Measurements from ENCODE around the gene DHRS7B. TPM values are rescaled to one million over a fixed set of nuclear protein-coding genes. Genes with fewer than 3 reads are reported as not detected.
"Not testable (repeated sequence)": the region's sequence is repeated elsewhere in the genome, so short reads cannot be mapped to it uniquely, and the experiment has no call there.

The DHRS7B gene, protein sequence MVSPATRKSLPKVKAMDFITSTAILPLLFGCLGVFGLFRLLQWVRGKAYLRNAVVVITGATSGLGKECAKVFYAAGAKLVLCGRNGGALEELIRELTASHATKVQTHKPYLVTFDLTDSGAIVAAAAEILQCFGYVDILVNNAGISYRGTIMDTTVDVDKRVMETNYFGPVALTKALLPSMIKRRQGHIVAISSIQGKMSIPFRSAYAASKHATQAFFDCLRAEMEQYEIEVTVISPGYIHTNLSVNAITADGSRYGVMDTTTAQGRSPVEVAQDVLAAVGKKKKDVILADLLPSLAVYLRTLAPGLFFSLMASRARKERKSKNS
- polyA plus RNA-seq (ENCODE audit: insufficient read length in 4 of 4) = 10 to 100 TPM; 37.6 to 40.9 (median 39.6) TPM

DNA sequence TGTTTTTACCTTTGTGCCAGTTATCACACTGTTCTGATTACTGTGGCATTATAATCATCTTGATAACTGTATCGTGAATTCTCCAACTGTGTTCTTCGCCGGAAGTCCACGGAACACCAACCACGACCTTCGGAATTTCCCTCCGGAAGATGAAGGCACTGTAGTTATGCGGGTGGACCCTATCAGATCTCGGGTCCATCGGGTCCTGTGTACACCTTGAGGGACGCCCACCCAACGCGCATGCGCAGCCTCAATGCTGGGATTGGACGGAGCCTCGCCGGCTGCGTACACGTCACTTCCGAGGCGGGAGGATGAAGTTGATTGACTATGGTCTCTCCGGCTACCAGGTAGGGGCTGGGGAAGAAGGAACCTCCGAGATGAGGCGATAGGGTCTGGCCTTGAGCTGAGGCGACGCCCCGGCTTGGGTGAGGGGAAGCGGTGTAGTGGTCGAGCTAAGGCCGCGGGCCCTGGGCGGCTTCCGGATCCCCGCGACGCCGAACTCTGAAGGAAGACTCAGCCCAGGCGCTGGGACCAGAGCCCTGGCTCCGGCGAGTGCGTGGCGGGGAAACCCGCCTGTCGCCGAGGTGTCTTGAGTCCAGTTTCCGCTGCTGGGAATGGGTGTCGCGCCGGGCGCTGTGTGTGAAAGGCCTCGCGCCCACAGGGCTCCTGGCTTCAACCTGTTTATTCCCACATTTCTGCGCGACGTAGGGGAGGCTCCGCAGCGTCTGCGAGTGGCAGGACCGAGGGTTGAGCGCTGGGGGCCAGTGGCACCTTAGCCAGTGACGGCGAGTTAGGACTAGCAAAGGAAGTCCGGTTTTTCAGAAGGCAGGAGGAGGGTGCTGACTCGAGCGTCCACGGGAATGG is at the start of gene DHRS7B:
Gene DHRS7B (plus strand): TSS at position 320 of the 864 bp plus-strand sequence. CDS start 8 bp downstream, at position 328.
- peak; percentile 90 to 95 (median 92) for DNase-seq (ENCODE audit: low read depth in 4 of 4, low spot score in 2 of 4)

DNA sequence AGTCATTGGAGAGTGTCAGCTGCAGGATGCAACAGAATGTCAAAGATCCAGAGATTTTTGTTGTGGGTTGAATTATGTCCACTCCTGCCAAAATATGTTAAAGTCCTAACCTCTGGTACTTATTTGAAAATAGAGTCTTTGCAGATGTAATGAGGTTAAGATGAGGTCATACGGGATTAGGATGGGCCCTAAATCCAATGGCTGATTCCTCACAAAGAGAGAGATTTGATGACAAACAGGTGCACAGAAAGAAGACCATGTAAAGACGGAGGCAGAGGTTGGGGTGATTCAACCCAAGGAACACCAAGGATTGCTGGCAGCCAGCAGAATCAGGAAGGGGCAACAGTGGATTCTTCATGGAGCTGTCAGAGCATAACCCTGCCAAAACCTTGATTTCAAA is 49.5 kb upstream of the DHRS7B start:
- DNase-seq (ENCODE audit: low read depth in 4 of 4, low spot score in 2 of 4) = no peak

DNA sequence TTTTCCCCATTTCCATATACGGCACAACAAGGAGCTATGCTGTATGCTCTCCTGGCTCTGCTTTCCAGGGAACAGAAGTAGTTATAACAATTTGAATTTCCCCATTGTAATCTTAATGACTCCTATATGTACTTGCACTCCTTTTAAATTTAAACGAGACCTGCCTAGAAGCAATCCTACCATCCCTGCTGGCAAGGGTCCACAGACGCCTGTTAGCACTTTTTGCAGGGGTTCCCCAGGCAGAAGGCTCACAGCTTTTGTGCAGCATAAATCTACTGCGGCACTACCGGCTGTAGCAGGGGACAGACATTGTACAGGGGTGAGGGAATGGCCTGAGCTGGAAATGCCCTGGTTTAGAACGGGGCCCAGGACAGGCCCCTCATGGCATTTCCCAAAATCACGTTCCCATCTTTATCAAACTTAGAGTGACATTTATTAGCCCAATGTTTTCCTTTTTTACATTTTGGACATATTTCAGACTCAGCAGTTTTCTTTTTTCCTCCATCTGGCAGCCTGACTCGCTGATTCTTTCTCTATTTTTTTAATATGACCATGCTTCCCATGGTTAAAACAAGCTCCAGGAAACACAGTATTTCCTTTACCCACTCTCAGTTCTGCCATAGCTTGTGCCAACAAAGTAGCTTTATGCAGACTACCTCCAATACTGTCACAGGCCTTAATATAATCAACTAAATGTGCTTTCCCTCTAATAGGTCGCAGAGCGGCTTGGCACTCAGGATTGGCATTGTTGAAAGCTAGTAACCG is 48.6 kb upstream of the DHRS7B start:
- DNase-seq (ENCODE audit: low read depth in 4 of 4, low spot score in 2 of 4) = no peak

DNA sequence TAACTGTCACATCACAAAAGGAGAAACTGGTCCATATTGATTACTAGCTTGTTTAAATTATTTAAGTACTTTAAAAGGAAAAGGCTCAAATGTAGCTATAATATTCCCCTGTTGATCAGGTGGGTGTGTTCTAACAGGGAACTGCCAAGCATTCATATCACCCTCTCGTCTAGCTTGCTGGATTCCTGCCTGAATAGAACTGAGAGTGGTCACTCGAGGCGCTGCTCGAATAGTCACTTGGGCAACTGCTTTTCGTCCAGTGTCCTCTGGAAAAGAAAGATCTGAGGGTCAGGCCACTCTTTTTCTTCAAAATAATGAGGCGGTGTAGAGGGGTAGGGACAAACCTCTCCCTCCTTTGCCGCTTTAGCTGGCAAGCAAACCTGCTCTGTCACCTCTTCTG is 47.6 kb upstream of the DHRS7B start:
- DNase-seq (ENCODE audit: low read depth in 4 of 4, low spot score in 2 of 4) = no peak

DNA sequence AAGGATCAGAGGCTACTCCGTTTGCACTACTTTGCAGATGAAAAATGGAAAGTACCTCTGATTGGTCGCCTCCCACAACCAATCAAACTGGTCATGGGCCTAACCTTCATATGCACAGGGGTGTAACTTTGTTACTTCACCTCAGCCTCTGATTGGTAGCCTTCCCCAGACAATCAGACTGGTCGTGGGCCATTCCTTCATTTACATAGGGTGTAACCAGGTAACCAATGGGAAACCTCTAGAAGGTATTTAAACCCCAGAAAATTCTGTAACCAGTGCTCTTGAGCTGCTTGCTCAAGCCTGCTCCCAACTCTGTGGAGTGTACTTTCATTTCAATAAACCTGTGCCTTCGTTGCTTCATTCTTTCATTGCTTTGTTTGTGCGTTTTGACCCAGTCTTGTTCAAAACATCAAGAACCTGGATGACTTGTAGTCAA is 44.7 kb upstream of the DHRS7B start:
- no peak for DNase-seq (ENCODE audit: low read depth in 4 of 4, low spot score in 2 of 4)

DNA sequence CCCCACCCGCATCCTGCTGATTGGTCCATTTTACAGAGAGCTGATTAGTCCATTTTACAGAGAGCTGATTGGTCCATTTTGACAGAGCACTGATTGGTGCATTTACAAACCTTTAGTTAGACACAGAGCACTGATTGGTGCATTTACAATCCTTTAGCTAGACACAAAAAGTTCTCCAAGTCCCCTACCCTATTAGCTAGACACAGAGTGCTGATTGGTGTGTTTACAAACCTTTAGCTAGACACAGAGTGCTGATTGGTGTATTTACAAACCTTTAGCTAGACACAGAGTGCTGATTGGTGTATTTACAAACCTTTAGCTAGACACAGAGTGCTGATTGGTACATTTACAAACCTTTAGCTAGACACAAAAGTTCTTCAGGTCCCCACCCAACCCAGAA is 41.5 kb upstream of the DHRS7B start:
- DNase-seq (ENCODE audit: low read depth in 4 of 4, low spot score in 2 of 4) = not testable (repeated sequence)

DNA sequence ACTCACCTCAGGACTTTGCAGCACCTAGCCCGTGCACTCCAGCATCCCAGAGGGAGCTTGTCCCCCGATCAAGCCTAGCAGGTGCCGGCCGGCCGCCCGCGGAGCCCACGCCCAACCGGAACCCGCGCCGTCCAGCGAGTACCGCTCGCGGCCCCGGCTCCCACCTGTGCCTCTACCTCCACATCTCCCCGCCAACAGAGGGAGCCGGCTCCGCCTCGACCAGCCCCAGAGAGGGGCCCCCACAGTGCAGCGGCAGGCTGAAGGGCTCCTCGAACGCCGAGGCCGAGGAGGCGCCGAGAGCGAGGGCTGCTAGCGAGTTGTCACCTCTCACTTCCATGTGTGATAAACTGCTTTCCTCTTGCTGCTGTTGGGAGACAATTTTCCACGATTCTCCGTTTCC is 41.1 kb upstream of the DHRS7B start:
- no peak for DNase-seq (ENCODE audit: low read depth in 4 of 4, low spot score in 2 of 4)

DNA sequence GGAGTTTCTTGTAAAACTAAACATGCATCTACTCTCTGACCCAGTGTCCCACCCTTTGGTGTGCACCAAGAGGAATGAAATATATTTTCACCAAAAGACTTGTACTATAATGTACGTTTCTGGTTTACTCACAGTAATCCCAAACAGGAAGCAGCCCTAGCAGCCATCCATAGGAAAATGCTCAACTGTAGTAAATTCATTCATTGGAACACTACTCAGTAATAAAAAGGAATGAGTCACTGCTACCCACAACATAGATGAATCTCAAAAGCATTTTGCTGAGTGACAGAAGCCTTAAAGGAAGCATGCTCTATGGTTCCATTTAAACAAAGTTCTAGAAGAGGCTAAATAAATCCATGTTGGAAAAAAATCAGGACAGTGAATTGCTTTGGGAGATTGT is 37.6 kb upstream of the DHRS7B start:
- DNase-seq (ENCODE audit: low read depth in 4 of 4, low spot score in 2 of 4) = no peak

DNA sequence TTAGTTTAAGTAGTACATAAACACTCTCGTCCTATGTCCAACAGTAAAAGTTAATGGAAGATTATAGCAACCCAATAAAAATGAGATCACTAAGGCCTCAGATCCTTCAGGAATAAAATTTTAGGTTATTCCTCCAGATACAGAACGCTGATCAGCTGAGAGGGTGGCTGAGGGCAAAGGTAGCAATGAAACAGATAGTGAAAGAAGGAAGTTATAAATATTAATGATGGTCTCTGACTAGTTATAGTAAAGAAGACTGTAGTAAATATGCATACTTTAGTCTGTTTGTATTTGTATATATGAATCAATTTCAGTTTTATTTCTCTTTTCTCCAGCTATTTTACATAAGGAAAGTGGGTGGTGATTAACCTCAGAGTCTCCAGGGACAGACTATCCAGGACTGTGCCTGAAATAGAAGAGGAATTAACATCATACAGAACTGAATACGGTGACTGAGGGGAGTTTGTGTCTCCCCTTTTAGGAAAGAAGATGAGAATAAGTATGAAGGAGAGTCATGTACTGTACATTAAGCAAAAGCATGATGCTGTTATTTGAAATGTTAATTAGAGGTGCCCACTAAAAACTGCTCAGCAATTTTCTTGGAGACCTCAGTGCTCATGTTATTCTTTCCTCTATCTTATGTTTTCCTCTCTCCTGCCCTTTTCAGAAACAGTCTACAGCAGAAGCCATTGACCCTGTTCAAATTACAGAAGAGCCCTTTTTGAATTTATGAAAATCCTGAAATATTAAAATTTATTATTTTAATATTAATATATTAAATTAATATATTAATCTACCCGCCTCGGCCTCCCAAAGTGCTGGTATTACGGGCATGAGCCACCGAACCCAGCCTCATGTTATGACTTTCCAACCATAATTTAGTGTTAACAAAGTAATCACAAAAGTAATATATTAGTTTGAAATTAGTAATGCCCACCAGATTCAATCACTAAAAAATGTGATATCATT is 36.5 kb upstream of the DHRS7B start:
- no peak for DNase-seq (ENCODE audit: low read depth in 4 of 4, low spot score in 2 of 4)

DNA sequence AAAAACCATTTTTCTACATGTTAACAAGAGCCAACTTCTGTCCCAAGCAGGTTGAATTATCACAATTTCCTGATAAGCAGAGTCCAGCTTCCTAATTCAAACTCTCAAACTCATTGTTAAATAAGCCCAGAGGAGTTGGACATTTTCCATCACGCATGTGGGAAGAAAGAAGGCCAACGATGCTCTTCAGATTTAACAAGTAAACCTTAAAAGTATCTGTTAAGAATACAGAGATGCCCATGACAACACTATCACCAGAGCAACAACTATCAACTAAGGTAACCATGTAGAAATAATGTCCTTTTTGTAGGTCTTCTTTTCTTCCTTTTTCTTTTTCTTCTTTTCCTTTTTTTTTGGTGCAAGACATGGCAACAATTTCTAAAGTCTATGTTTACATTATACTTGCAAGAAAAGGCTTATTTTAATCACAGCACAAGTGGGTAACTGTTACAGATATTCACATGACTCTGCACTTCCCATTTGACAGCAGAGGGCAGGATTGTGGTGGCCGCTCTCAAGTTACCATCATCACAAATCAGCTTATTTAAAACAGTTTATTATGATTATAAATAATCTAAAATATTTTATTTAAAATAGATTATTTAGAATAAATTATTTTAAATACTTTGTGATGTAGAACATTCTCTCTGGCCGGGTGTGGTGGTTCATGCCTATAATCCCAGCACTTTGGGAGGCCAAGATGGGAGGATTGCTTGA is 35.7 kb upstream of the DHRS7B start:
- no peak for DNase-seq (ENCODE audit: low read depth in 4 of 4, low spot score in 2 of 4)

DNA sequence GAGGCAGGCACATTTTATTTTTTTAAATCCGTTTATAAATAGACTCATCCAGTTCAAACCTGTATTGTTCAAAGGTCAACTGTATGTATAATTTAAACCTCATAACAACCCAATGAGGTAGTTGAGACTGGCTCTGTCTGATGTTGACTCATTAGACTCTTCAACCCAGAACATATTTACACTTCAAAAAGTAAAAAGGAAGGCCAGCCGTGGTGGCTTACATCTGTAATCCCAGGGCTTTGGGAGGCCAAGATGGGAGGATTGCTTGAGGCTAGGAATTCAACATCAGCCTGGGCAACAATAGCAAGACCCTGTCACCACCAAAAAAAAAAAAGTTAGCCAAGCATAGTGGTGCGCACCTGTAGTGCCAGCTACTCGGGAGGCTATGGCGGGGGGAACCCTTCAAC is 32.5 kb upstream of the DHRS7B start:
- no peak for DNase-seq (ENCODE audit: low read depth in 4 of 4, low spot score in 2 of 4)

DNA sequence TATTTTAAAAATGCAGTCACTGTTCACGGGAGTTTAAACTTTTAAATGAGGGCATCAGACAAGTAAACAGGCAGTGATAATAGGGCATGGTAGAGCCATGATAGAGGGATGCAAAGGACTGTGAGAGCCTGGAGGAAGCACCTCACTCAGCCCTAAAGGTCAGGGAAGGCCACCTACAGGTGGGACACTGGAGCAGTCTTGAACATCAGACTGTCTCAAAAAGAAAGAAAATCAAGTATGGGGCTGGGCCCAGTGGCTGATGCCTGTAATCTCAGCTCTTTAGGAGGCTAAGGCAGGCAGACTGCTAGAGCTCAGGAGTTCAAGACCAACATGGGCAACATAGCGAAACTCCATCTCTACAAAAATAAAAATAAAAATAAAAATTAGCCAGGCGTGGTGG is 31.0 kb upstream of the DHRS7B start:
- no peak for DNase-seq (ENCODE audit: low read depth in 4 of 4, low spot score in 2 of 4)

DNA sequence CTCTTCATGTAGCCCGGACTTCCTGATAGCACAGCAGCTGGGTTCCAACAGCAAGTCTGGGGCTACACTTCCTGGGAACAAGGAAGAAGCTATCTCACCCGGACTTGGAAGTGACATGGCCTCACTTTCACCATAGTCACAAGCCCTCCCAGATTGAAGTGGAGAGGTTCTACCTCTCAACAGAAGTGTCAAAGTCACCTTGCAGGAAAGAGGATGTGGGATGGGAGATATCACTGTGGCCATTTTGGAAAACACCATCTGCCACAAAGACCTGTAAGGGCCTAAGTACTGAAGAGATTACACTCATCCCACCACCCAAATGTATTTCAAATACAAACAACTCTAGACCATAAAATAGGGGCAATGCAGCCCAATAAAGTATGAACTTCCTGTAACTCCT is 29.9 kb upstream of the DHRS7B start:
- DNase-seq (ENCODE audit: low read depth in 4 of 4, low spot score in 2 of 4) = no peak

DNA sequence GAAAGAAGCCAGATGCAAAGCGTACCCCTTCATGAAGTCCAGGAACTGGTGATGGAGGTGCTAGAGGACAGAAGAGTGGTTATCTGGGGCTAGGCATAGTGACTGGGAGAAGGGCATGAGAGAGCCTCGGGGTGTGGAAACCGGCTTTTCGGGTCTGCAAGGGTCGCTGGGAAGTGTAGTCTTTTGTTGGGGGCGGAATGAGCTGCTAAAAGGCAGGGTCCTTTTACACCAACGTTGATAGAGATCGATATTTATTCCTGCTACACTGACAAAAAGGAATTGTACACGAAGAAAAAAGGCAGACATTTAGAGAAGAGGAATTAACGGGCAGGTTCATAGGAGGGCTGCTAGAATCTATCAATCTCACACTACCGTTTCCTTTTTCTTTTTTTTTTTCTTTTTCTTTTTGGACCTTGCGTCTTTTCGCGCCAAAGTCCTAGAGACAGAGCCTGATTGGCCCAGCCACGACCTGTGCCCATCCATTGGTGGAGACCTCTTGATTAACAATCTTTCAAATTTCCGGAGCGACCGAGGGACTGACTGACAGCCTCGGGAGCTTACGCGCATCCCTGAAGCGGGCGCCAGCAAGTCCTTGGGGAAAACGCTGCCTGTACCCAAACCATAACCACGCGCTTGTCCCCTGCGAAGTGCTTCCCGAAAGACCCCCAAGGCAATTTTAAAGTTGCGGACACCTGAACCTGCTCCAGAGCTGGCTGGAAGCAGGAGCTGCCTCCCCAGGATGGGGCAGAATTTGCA is 27.7 kb upstream of the DHRS7B start:
- peak in 3 of 4 donors; percentile 67 to 79 (median 72) for DNase-seq (ENCODE audit: low read depth in 4 of 4, low spot score in 2 of 4)

DNA sequence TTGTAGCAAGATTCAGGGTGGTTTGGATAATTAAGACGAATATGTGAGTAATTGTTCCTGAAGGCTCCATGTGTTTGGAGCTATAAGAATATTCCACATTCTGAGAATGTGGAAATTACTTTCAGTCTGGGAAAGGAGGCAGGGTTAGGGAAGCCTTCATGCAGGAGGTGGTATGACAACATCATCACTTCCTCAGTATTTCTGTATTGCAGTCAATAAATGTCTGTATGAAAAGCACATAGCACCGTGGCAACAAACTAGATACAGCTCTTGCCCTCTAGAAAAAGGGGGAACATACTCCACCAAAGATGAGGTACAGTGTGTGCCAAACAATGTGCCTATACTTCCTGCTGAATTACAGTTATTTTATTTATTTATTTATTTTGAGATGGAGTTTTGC is 26.1 kb upstream of the DHRS7B start:
- no peak for DNase-seq (ENCODE audit: low read depth in 4 of 4, low spot score in 2 of 4)

DNA sequence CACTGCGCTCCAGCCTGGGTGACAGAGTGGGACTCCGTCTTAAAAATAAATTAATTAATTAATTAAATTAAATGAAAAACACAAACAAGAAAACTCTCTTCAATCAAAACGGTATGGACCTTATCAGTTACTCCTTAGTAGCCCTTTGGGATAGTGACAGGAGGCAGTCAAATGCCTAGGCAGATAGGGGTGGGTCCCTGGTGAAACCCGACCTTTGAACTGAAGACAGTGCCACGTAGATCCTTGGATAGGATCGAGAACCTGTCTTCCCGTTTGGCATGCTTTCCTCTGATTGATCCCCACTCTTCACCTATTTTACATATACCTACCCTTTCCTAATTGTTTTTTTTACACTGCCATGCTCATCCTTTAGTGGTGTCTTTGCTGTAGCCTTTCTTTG is 22.2 kb upstream of the DHRS7B start:
- no peak for DNase-seq (ENCODE audit: low read depth in 4 of 4, low spot score in 2 of 4)

DNA sequence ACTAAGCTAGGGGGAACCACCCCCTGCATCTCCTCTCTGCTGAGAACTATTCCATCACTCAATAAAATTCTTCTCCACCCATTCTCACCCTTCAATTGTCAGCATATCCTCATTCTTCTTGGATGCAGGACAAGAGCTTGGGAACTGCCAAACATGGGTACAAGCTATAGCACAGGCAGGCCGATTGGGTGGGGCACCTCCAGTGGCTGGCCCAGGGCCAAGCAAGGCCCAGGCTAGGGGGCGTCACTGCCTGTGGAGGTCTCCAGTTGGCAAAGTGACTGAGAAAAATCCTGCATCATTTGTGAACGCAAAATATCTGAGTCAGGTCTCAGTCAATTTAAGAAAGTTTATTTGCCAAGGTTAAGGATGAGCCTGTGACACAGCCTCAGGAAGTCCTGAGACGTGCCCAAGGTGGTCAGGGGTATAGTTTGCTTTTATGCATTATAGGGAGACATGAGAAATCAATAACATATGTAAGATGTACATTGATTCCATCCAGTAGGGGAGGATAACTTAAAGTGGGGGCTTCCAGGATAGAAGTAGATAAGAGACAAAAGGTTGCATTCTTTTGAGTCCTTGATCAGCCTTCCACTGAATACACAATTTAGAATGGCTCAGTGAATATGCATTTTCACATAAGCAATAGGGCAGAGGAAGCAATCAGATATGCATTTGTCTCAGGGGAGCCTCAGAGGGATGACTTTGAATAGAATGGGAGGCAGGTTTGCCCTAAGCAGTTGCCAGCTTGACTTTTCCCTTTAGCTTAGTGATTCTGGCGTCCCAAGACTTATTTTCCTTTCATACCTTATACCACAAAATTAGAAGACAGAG is 21.5 kb upstream of the DHRS7B start:
- DNase-seq (ENCODE audit: low read depth in 4 of 4, low spot score in 2 of 4) = no peak

DNA sequence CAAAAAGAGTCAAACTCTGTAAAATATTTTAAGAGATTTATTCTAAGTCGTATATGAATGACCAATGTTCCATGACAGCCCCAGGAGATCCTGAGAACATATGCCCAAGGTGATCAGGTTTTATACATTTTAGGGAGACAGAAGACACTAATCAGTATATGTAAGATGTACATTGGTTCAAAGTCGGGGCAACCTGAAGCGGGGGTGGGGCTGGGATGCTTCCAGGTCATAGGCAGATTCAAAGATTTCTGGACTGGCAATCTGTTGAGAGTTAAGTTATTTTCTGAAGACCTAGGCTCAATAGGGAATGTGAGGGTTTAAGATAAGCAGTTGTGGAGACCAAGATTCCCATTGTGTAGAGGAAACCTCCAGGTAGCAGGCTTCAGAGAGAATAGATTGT is 20.4 kb upstream of the DHRS7B start:
- no peak for DNase-seq (ENCODE audit: low read depth in 4 of 4, low spot score in 2 of 4)
